KMS-11 (cell line): ENCODE results near the gene NHERF2.

ENCODE experiments used
- H2AFZ ChIP-seq: fragments of 200-600 bp; sonication (generic); 2 replicates; pipeline ENCODE4 v1.6.1; 2016; ENCODE audit warnings: antibody characterized with exemption, mixed run types, low read depth
- H3K27ac ChIP-seq: fragments of 200-600 bp; sonication (generic); 2 replicates; pipeline ENCODE4 v1.6.1; 2016; ENCODE audit warnings: mild to moderate bottlenecking, mixed run types
- H3K27me3 ChIP-seq: fragments of 200-600 bp; sonication (generic); 2 replicates; pipeline ENCODE4 v1.6.1; 2017; ENCODE audit warnings: mild to moderate bottlenecking, low read depth, mixed run types, moderate library complexity; ENCODE audit not compliant: insufficient read depth
- H3K36me3 ChIP-seq: fragments of 200-600 bp; sonication (generic); 2 replicates; pipeline ENCODE4 v1.6.1; 2017; ENCODE audit warnings: mild to moderate bottlenecking, mixed run types; ENCODE audit not compliant: insufficient read depth
- H3K4me1 ChIP-seq: fragments of 200-600 bp; sonication (generic); 2 replicates; pipeline ENCODE4 v1.6.1; 2016; ENCODE audit warnings: mild to moderate bottlenecking, low read depth, mixed run types; ENCODE audit not compliant: poor library complexity, severe bottlenecking
- H3K4me2 ChIP-seq: fragments of 200-600 bp; sonication (generic); 2 replicates; pipeline ENCODE4 v1.7.0; 2016; ENCODE audit warnings: mild to moderate bottlenecking, mixed run types
- H3K4me3 ChIP-seq: fragments of 200-600 bp; sonication (generic); IDR thresholded peaks from 2 replicates; pipeline ENCODE4 v1.6.1; 2017; ENCODE audit warnings: low read depth, low read length, mixed read lengths; ENCODE audit not compliant: insufficient read depth
- H3K79me2 ChIP-seq: fragments of 200-600 bp; sonication (generic); 2 replicates; pipeline ENCODE4 v1.6.1; 2016; ENCODE audit warnings: low read depth, mixed run types; ENCODE audit not compliant: insufficient read depth
- H3K9ac ChIP-seq: fragments of 200-600 bp; sonication (generic); 2 replicates; pipeline ENCODE4 v1.6.1; 2016; ENCODE audit warnings: mild to moderate bottlenecking, mixed run types
- H4K20me1 ChIP-seq: fragments of 200-600 bp; sonication (generic); 2 replicates; pipeline ENCODE4 v1.6.1; 2016; ENCODE audit warnings: mild to moderate bottlenecking, mixed run types; ENCODE audit not compliant: insufficient read depth
- TF ChIP-seq, protein P1 (sequence below): fragments of 200-600 bp; sonication (generic); conservative IDR thresholded peaks from 2 replicates; pipeline ENCODE4 v1.6.1; 2017; ENCODE audit warnings: low read depth, mild to moderate bottlenecking, antibody characterized with exemption, low read length, moderate library complexity, mixed read lengths

Gene NHERF2

DNA sequence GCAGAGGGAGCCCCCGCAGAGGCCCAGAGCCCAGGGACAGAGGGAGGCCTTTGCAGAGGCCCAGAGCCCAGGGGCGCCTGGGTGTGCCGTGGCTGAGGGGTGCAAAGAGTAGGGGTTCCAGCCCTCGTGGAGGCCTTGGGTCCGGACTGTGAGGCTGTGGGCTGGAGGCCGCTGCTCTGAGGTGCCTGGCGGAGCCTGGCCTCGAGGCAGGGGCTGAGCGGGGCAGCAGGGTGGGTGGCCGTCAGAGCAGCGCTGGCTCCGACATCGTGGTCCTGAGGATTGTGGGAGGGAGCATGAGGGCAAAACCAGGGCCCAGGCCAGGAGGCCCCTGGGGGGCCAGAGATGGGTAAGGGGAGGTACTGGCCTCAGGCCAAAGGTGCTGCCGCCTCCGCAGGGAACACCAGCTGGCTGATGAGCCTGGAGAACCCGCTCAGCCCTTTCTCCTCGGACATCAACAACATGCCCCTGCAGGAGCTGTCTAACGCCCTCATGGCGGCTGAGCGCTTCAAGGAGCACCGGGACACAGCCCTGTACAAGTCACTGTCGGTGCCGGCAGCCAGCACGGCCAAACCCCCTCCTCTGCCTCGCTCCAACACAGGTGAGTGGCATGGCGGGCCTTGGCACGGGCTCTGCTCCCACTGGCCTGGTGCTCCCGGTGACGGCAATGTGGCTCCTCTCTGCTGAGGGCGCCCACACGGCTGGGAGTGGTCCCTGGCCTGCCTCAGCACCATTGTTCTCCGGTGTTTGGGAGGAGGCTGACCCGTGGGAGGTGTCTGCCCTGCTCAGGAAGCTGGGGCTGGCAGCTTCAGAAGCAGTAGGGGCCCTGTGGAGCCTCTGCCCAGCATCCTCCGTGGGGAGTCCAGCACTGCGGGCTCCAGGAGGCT is 54.7 kb downstream of the NHERF2 start:
- Histone ChIP-seq H4K20me1 (no peaks in the 10 kb centered on the region), H3K27me3 (no peaks in the 10 kb centered on the region), H3K79me2 (no peaks in the 10 kb centered on the region), H2AFZ (no peak overlapping the region), H3K9ac (no peak overlapping the region), H3K36me3 (no peaks in the 10 kb centered on the region), H3K27ac (no peak overlapping the region), H3K4me3 (no peak overlapping the region), H3K4me1 (no peaks in the 10 kb centered on the region), H3K4me2 (no peak overlapping the region)
- TF ChIP-seq, protein P1, sequence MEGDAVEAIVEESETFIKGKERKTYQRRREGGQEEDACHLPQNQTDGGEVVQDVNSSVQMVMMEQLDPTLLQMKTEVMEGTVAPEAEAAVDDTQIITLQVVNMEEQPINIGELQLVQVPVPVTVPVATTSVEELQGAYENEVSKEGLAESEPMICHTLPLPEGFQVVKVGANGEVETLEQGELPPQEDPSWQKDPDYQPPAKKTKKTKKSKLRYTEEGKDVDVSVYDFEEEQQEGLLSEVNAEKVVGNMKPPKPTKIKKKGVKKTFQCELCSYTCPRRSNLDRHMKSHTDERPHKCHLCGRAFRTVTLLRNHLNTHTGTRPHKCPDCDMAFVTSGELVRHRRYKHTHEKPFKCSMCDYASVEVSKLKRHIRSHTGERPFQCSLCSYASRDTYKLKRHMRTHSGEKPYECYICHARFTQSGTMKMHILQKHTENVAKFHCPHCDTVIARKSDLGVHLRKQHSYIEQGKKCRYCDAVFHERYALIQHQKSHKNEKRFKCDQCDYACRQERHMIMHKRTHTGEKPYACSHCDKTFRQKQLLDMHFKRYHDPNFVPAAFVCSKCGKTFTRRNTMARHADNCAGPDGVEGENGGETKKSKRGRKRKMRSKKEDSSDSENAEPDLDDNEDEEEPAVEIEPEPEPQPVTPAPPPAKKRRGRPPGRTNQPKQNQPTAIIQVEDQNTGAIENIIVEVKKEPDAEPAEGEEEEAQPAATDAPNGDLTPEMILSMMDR: no peak

DNA sequence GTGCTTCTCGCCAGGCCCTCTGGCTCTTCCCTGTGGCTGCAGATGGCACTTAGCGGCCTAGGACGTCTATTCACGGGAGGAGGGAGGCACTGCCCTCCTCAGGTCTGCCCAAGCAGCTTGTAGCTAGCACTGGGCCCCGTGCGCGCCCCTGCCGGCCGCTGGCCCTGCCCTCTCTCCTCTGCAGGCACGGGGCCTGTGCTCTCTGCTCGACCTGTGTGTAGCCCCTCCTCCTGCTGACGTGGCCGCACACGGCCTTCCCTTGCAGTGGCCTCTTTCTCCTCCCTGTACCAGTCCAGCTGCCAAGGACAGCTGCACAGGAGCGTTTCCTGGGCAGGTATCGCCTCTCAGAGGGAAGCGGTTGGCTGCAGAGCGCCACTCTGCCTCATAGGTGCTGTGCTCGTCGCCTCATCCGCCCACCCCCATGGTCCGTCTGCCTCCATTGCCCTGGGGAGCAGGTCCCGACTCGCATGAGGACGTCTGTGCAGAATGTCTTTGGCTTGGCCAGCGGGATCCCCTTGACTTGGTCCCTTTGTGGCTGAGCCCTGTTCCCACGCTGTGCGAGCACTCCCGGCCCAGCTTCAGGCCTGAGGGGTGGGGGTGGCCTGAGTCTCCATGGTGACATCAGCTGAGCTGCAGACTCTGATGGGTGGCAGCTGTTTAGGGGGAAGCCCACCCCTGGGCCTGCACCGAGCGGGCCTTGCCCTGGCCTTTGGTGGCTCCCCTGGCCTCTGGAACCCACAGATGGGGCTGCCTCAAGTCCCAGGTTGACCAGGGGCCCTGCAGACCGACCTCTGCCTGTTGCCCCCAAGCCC is 55.7 kb downstream of the NHERF2 start:
- H3K79me2 ChIP-seq: no peaks in the 10 kb centered on the region
- no peak overlapping the region for H3K27ac ChIP-seq
- no peak overlapping the region for H3K4me2 ChIP-seq
- no peaks in the 10 kb centered on the region for H3K36me3 ChIP-seq
- TF ChIP-seq, protein P1: no peak
- no peaks in the 10 kb centered on the region for H4K20me1 ChIP-seq
- no peaks in the 10 kb centered on the region for H3K4me1 ChIP-seq
- no peaks in the 10 kb centered on the region for H3K27me3 ChIP-seq
- no peak overlapping the region for H3K9ac ChIP-seq
- no peak overlapping the region for H2AFZ ChIP-seq
- no peak overlapping the region for H3K4me3 ChIP-seq

DNA sequence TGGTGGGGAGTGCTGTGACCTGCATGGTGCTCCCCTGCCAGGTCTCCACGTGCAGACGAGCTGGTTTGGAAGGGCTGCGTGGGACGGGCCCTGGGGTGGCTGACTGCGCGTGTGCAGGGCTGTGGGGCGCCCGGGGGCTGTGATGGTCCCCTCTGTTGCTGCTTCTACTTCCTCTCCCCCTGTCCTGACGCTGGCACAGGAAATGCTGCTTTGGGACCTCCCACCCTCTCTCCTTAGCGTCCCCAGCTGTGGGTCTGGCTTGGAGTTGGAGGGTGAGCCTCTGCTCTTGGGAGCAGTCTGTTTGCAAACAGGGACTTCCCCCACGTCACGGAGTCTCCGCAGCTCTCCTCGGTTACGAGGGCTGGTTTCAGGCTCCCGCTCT is 56.3 kb downstream of the NHERF2 start:
- Histone ChIP-seq H3K27me3 (no peaks in the 10 kb centered on the region), H3K36me3 (0 out of 2 replicates have a peak, but pooled peaks cover under 1% of the 10 kb centered on the region), H3K4me2 (no peak overlapping the region), H2AFZ (no peak overlapping the region), H4K20me1 (no peaks in the 10 kb centered on the region), H3K27ac (no peak overlapping the region), H3K79me2 (no peaks in the 10 kb centered on the region), H3K4me1 (no peaks in the 10 kb centered on the region), H3K4me3 (no peak overlapping the region), H3K9ac (no peak overlapping the region)
- TF ChIP-seq, protein P1: no peak

DNA sequence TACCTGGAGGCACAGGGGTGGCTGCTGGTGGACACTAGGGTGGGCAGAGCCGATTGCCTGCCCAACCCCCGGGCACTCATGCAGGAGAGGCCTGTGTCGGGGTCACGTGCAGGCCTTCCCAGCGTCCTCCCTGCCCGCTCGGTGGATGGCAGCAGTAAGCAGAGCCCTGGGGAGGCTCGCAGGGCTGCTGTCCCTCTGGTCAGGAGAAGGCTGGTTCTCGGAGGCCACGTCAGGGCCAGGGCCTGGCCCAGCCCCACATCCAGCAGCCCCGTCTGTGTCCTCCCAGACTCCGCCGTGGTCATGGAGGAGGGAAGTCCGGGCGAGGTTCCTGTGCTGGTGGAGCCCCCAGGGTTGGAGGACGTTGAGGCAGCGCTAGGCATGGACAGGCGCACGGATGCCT is 56.7 kb downstream of the NHERF2 start:
- no peaks in the 10 kb centered on the region for H3K79me2 ChIP-seq
- no peak overlapping the region for H3K4me2 ChIP-seq
- 0 out of 2 replicates have a peak, but pooled peaks cover 3% of the 10 kb centered on the region for H3K36me3 ChIP-seq
- H3K27ac ChIP-seq: no peak overlapping the region
- TF ChIP-seq, protein P1: no peak
- no peak overlapping the region for H3K9ac ChIP-seq
- H3K4me1 ChIP-seq: no peaks in the 10 kb centered on the region
- H3K4me3 ChIP-seq: no peak overlapping the region
- no peak overlapping the region for H2AFZ ChIP-seq
- H4K20me1 ChIP-seq: no peaks in the 10 kb centered on the region
- H3K27me3 ChIP-seq: no peaks in the 10 kb centered on the region
